Fibroblast of pulmonary artery (primary cell): Measurements from ENCODE around the gene NEURL1.
A peak's percentile ranks its signal among the peaks of the same experiment; 100 is the strongest.
"Not testable (repeated sequence)": the region's sequence is repeated elsewhere in the genome, so short reads cannot be mapped to it uniquely, and the experiment has no call there.

ENCODE experiments used
- DNase-seq: peaks from one replicate; pipeline ENCODE4 v3.0.0-alpha.2; 2010; ENCODE audit warnings: low read depth
- H3K4me3 ChIP-seq: replicated peaks from 2 replicates; pipeline ENCODE4 v1.5.1; 2011; ENCODE audit warnings: low read depth, mild to moderate bottlenecking, control low read depth, low read length, moderate library complexity
- TF ChIP-seq, protein P1 (sequence below): IDR thresholded peaks from 2 replicates; pipeline ENCODE4 v1.5.1; 2011; ENCODE audit warnings: mild to moderate bottlenecking, control low read depth, low read length, inconsistent platforms; ENCODE audit errors: missing control alignments

The NEURL1 gene

DNA sequence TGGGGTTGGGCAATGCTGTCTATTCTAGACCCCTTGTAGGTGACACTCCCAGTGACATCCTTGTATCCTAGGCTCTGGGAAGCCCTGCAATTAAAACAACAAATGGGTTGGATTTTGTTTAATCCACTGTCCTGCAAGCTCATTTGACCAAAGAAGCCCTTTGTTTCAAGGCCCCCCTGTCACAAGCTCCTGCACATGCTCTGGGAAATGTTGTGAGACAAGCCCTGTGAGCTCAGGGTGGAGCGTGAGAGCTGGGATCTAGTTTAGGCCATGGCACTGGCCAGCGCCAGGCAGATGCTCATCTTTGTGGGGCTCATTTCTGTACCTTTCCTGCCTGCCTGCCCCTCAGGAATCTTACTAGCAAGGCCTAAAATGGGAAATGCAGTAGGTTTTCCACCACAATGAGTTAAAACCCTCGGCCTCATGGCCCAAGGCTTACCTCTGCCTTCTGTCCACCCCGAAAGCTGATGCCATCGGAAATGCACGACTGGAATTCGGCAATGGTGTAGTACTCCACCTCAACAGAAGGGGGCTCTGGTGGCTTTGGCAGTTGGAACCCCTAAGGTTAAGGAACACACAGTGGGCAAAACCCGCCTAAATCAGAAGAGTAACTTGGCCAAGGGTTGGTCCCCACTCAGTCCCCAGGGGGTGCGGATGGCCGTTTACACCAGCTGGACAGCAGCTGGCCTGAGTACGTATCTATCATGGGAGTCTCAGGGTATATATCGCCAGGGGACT, 112.0 kb downstream of the NEURL1 start:
- DNase-seq = peak; percentile 73
- TF ChIP-seq, protein P1, sequence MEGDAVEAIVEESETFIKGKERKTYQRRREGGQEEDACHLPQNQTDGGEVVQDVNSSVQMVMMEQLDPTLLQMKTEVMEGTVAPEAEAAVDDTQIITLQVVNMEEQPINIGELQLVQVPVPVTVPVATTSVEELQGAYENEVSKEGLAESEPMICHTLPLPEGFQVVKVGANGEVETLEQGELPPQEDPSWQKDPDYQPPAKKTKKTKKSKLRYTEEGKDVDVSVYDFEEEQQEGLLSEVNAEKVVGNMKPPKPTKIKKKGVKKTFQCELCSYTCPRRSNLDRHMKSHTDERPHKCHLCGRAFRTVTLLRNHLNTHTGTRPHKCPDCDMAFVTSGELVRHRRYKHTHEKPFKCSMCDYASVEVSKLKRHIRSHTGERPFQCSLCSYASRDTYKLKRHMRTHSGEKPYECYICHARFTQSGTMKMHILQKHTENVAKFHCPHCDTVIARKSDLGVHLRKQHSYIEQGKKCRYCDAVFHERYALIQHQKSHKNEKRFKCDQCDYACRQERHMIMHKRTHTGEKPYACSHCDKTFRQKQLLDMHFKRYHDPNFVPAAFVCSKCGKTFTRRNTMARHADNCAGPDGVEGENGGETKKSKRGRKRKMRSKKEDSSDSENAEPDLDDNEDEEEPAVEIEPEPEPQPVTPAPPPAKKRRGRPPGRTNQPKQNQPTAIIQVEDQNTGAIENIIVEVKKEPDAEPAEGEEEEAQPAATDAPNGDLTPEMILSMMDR = peak; percentile 91

DNA sequence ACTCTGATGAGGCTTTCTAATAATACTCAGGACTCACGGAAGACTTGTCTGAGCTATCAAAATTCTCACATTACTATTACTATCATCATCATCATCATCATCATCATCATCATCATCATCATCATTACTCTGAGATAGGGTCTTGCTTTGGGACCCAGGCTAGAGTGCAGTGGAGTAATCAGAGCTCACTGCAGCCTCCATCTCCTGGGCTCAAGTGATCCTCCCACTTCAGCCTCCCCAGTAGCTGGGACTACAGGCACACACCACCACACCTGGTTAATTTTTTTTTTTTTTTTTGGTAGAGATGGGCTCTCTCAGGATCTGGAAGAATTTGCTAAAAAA, 112.6 kb downstream of the NEURL1 start:
- not testable (repeated sequence) for DNase-seq, H3K4me3 ChIP-seq

More for the DNA sequence above, 112.0 kb downstream of the NEURL1 start:
- no peak overlapping the region for H3K4me3 ChIP-seq

DNA sequence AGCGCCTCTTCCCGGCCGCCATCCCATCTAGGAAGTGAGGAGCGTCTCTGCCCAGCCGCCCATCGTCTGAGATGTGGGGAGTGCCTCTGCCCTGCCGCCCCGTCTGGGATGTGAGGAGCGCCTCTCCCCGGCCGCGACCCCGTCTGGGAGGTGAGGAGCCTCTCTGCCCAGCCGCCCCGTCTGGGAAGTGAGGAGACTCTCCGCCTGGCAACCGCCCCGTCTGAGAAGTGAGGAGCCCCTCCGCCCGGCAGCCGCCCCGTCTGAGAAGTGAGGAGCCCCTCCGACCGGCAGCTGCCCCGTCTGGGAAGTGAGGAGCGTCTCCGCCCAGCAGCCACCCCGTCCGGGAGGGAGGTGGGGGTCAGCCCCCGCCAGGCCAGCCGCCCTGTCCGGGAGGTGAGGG, 113.5 kb downstream of the NEURL1 start:
- not testable (repeated sequence) for DNase-seq

DNA sequence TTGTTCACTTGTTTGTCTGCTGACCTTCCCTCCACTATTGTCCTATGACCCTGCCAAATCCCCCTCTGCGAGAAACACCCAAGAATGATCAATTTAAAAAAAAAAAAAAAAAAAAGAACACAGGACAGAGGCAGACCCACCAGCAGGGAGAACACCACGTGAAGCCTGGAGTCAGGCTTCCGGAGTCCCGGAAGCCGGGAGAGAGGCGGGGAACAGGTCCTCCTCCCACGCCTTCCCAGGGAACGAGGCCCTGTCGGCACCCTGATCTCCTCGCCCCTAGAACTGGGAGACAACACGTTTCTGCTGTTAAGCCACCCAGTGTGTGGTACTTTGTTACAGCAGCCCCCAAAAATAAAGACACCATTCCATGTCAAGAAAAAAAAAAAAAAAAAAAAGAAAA, 114.6 kb downstream of the NEURL1 start:
- DNase-seq = peak; percentile 42

More for the DNA sequence above, 113.5 kb downstream of the NEURL1 start:
- H3K4me3 ChIP-seq = not testable (repeated sequence)

DNA sequence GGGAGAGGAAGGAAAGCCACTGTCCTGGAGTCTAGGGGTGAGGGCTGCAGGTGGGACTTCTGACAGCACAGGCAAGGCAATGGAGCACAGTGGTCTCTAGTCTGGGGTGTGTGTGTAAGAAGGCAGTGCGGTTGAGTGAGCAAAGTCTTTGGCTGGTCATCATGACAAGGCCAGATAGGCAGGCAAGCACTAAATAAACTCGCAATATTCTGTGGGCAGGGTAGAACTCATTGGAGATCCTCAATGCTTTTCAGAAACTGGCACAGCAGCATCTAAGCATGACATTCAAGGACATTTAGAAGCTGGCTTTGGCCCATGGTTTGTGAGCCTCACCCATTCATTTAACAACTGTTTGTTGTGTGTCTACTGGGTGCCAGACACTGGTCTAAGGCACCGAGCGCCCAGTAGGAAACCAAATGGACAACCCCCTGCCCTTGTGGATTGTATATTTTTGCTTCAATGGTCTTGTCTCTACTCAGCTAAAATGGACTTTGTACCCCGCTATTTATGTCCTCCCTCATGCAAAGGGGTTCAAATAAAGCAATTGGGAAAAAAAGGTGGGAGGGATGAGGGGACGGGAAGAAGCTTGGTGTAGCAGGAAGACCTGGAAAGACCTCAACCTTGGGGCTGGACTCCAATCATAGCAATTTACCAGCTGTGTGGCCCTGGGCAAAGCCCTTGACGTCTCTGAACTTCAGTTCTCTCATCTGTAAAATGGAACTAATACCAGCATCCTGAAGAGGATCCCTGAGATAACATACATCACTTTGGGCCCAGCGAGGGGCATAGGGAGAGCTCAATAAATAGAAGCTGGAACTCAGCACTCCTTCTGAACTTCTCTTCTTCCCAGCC, 116.0 kb downstream of the NEURL1 start:
- no peak for DNase-seq
- H3K4me3 ChIP-seq = no peak overlapping the region
- TF ChIP-seq, protein P1 = no peak

More for the DNA sequence above, 114.6 kb downstream of the NEURL1 start:
- H3K4me3 ChIP-seq = not testable (repeated sequence)

DNA sequence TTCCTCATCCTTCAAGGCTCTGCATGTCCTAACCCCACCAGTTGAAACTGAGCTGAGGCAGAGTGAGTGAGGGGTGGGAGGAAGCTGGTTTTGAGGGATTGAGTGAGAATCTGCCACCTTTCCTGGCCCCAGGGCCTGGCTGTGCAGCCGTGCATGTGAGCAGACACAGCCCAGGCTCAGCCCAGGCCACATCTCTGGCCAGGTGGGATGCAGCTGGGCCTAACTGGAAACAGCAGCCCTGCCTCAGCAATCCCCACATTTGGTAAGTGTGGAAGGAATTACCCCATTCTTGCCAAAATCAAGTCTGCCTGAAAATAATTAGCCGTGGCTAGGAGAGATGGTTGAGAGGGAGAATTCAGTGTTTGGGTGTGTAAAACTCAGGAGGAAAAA, 116.6 kb downstream of the NEURL1 start:
- TF ChIP-seq, protein P1 = no peak
- no peak overlapping the region for H3K4me3 ChIP-seq
- no peak for DNase-seq

DNA sequence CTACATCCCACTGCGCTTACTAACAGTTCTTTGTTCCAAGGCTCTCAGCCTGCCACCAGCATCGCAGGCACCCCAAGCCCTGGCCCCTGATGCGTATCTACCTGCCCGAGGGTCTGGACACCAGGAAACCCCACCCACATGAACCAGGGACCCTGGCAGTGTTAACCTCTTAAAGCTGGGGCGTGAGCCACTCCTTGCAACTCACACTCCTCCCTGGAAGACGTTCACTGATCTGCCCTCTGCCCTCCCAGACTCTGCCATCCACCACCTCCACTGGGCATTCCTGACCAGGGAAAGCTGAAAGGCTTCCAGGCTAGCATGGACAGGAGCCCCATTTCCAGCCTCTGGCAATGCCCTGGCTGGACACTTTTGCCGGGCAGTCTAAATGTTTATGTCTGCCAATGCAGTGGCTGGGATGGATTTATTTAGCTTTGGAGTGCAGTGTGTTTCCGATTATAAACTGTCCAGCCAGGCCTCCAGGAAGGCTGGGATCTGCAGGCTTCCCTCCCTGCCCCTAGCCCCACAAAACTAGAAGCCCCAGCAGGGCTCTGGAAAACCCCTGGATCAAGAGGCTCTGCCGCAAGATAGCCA, 117.5 kb downstream of the NEURL1 start:
- TF ChIP-seq, protein P1 = no peak
- DNase-seq = no peak
- H3K4me3 ChIP-seq = no peak overlapping the region

DNA sequence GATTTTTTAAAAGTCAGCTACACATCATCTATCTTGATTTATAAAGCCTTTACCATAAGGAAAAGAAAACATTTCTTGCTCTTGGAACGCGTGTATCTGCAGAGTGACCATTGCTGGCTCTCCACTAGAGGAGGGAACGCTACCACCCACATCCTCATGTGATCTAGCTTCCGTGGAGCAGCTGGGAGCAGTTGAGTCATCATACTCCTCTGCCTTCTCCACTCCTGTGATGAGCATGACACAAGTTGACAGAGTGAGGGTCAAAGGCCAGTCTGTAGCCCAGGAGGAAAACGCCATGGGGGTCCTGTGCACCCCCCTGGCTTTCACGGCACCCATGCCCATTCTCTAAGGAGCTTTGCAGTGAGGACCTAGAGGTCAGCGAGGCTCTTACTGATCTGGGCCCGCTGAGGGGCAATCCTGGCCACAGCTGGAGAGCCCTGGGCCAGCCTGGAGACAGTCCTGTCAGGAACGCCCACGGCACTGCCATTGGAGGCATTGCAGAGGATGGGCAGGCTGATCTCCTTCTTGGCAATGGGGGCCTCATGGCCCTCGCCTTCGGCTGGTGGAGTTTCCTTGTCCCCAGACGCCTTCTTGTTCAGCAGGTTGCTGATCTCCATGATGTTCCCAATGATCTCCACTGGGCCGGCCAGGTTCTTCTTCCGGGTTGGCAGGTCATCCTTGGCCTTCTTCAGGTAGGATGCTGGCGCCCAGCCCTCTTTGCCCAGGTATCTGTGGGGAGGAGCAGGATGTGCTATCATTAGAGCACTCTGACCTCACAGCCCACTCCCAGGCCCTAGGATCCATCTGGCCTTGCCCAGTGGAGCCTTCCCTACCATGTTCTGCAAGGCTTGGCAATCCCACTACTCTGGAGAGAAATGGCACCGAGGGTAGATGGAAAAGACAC, 119.2 kb downstream of the NEURL1 start:
- peak; percentile 80 for DNase-seq
- TF ChIP-seq, protein P1 = peak; percentile 26
- H3K4me3 ChIP-seq = no peak overlapping the region
